Tibial nerve (tissue), 3 donors: ENCODE results near the gene LTBP1.

ENCODE experiments used
- EP300 ChIP-seq, 2 donors: sonication (generic); formaldehyde crosslinking; IDR thresholded peaks; one replicate each; pipeline ENCODE4 v1.6.1; 2017; ENCODE audit warnings: antibody characterized with exemption in 2 of 2, mild to moderate bottlenecking in 1 of 2
- POLR2A ChIP-seq, 2 donors: fragments of 450-650 bp; IDR thresholded peaks; one replicate each; pipeline ENCODE4 v1.6.1; 2017; ENCODE audit warnings: antibody characterized with exemption in 2 of 2, mild to moderate bottlenecking in 2 of 2, moderate library complexity in 2 of 2

DNA sequence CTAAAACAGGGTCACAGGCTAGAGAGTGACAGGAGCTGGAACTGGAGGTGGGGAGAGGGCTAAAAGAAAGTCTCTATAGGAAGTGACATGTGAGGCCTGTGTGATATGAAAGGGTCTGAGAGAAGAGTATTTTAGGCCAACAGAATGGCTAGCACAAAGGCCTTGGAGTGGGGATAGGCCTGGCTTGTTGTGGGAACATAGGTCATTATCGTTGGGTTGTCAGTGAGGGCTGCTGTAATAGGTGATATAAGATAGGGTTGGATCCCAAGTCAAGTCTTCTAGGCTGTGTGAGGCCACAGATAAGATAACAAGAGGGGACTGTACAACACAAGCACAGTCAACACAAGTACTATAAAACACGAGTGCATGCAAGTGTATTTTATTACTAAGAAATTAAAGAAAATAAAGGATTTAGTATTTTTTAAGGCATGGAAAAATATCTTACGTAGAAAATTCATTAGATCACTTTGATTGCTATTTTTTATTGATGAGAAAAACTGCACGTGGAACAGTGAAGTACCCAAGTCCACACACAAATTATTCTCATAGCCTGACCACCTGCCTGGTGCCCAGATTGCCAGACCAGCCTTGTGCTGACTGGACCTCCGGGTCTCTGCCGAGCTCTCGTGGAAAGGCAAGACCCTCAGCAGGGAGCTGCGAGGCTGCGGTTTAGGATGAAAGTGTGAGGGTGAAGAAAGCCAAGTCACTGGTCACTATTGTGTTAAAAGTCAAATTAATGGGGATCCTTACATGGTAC, 14.1 kb downstream of the LTBP1 start:
- TF ChIP-seq EP300 (IDR thresholded peaks at IDR 0.05) (no peak), POLR2A (IDR thresholded peaks at IDR 0.05) (no peak)
